ENCODE measurements around the gene TXNDC11.

The TXNDC11 gene

GRCh38 chr16:11666103-11667055 is 76.3 kb downstream of the TXNDC11 start:
- TF ChIP-seq CTCF (IDR thresholded peaks at IDR 0.05; ENCODE audit: low read depth, low read length): no peak
- DNase-seq (ENCODE audit: extremely low read depth, low read depth): no peak

GRCh38 chr16:11665071-11665491 is 77.6 kb downstream of the TXNDC11 start:
- TF ChIP-seq CTCF (IDR thresholded peaks at IDR 0.05; ENCODE audit: low read depth, low read length): no peak
- no peak for DNase-seq (ENCODE audit: extremely low read depth, low read depth)

GRCh38 chr16:11662582-11662981 is 80.1 kb downstream of the TXNDC11 start:
- DNase-seq (ENCODE audit: extremely low read depth, low read depth): no peak
- TF ChIP-seq CTCF (IDR thresholded peaks at IDR 0.05; ENCODE audit: low read depth, low read length): no peak

GRCh38 chr16:11660565-11660964 is 82.1 kb downstream of the TXNDC11 start:
- DNase-seq (ENCODE audit: extremely low read depth, low read depth): no peak
- no peak for TF ChIP-seq CTCF (IDR thresholded peaks at IDR 0.05; ENCODE audit: low read depth, low read length)

- DNase-seq (ENCODE audit: extremely low read depth, low read depth): no peak
Observed at GRCh38 chr16:11658896-11659708, 83.6 kb downstream of the TXNDC11 start.

GRCh38 chr16:11657556-11657955 is 85.1 kb downstream of the TXNDC11 start:
- no peak for TF ChIP-seq CTCF (IDR thresholded peaks at IDR 0.05; ENCODE audit: low read depth, low read length)

More at GRCh38 chr16:11658896-11659708, 83.6 kb downstream of the TXNDC11 start:
- no peak for TF ChIP-seq CTCF (IDR thresholded peaks at IDR 0.05; ENCODE audit: low read depth, low read length)

GRCh38 chr16:11655655-11656054 is 87.0 kb downstream of the TXNDC11 start:
- DNase-seq (ENCODE audit: extremely low read depth, low read depth): no peak
- no peak for TF ChIP-seq CTCF (IDR thresholded peaks at IDR 0.05; ENCODE audit: low read depth, low read length)

More at GRCh38 chr16:11657556-11657955, 85.1 kb downstream of the TXNDC11 start:
- DNase-seq (ENCODE audit: extremely low read depth, low read depth): no peak
